Mesodermal cell (in vitro differentiated cells): ENCODE results near the gene PLEKHH3.

Experiments
- H3K27ac ChIP-seq: 2 replicates; pipeline ENCODE4 v1.7.0; 2013; ENCODE audit warnings: mild to moderate bottlenecking, low read depth, low read length, moderate library complexity; ENCODE audit not compliant: severe bottlenecking
- H3K36me3 ChIP-seq: 2 replicates; pipeline ENCODE4 v1.7.1; 2013; ENCODE audit warnings: mild to moderate bottlenecking, low read length, moderate library complexity; ENCODE audit not compliant: control insufficient read depth, insufficient read depth
- H3K4me1 ChIP-seq: one replicate; pipeline ENCODE4 v1.7.1; 2013; ENCODE audit warnings: mild to moderate bottlenecking, low read length; ENCODE audit not compliant: insufficient read depth, control insufficient read depth, poor library complexity, severe bottlenecking
- H3K4me3 ChIP-seq: 2 replicates; pipeline ENCODE4 v1.7.0; 2013; ENCODE audit warnings: low read length, control low read depth, mild to moderate bottlenecking; ENCODE audit not compliant: insufficient read depth, poor library complexity, severe bottlenecking; ENCODE audit errors: extremely low read depth
- H3K9me3 ChIP-seq: 2 replicates; pipeline ENCODE4 v1.7.1; 2013; ENCODE audit warnings: mild to moderate bottlenecking, low read length, moderate library complexity; ENCODE audit not compliant: control insufficient read depth
- WGBS, 2 experiments: methylation state at CpG; one replicate each; pipeline ENCODE4 v1.1.5; 2013; ENCODE audit warnings: missing lambda C conversion rate in 2 of 2; ENCODE audit not compliant: insufficient coverage in 2 of 2; 5-methylcytosine and 5-hydroxymethylcytosine counted together

The PLEKHH3 gene

GRCh38 chr17:42677921-42678781 lies 1.4 kb upstream of the PLEKHH3 start:
- peak overlapping the region; percentile 90 for H3K27ac ChIP-seq
- H3K36me3 ChIP-seq, result peaks cover 5% of the 10 kb centered on the region
- H3K4me1 ChIP-seq, result peaks cover 41% of the 10 kb centered on the region
- H3K9me3 ChIP-seq, result no peaks in the 10 kb centered on the region
- 1% methylated on average over 40 to 47 of the region's 53 CpGs for WGBS, 2 experiments
- peak overlapping the region; percentile 42 for H3K4me3 ChIP-seq

- WGBS, 2 experiments, result 13 to 16% methylated on average over 18 to 29 of the region's 33 CpGs
- peak overlapping the region; percentile 90 for H3K27ac ChIP-seq
- H3K4me3 ChIP-seq, result peak overlapping the region; percentile 79
- peaks cover 14% of the 10 kb centered on the region for H3K36me3 ChIP-seq
- no peaks in the 10 kb centered on the region for H3K9me3 ChIP-seq
- H3K4me1 ChIP-seq, result peaks cover 41% of the 10 kb centered on the region
Measured at GRCh38 chr17:42677012-42677857, 441 bp upstream of the PLEKHH3 start.

- peak overlapping the region; percentile 29 for H3K27ac ChIP-seq
Measured at GRCh38 chr17:42675965-42676423, 800 bp downstream of the PLEKHH3 start.

DNA sequence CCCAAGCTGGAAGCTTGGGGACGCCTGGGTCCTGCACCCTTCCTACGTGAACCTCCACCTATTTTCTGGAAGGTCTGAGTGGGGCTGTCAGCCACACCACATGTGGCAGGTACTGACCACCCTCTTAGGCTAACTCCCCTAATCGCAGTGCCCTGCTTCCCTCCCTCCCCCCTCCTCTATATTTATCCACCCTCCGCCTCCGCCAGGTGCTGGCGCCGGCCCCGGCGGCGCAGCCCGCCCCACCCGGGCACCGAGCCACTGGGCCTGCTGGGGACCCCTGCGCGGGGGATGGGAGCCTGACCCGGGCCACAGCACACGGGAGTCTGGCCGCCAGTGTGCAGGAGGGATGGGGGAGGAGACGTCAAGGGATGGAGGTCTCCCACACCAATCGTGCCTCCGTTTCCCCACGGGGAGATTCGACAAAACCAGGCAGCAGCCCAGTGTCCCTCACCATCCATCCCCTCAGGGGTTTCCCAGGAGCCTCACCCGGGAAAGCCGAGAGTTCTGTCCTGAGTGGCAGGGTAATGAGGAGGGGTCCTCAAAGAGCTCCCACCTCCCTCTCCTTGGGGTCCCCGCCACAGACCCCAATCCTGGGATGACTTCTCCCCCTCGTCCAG lies 1.3 kb downstream of the PLEKHH3 start:
- Histone ChIP-seq H3K9me3 (no peaks in the 10 kb centered on the region), H3K27ac (no peak overlapping the region), H3K36me3 (peaks cover 30% of the 10 kb centered on the region), H3K4me1 (peaks cover 33% of the 10 kb centered on the region), H3K4me3 (peak overlapping the region; percentile 79)
- WGBS, 2 experiments, result 4 to 20% methylated on average over 2 to 14 of the region's 27 CpGs

More at GRCh38 chr17:42675965-42676423, 800 bp downstream of the PLEKHH3 start:
- no peaks in the 10 kb centered on the region for H3K9me3 ChIP-seq
- peaks cover 27% of the 10 kb centered on the region for H3K36me3 ChIP-seq
- 0 to 2% methylated on average over 35 to 36 of the region's 43 CpGs for WGBS, 2 experiments
- H3K4me1 ChIP-seq, result peaks cover 33% of the 10 kb centered on the region
- peak overlapping the region; percentile 79 for H3K4me3 ChIP-seq

DNA sequence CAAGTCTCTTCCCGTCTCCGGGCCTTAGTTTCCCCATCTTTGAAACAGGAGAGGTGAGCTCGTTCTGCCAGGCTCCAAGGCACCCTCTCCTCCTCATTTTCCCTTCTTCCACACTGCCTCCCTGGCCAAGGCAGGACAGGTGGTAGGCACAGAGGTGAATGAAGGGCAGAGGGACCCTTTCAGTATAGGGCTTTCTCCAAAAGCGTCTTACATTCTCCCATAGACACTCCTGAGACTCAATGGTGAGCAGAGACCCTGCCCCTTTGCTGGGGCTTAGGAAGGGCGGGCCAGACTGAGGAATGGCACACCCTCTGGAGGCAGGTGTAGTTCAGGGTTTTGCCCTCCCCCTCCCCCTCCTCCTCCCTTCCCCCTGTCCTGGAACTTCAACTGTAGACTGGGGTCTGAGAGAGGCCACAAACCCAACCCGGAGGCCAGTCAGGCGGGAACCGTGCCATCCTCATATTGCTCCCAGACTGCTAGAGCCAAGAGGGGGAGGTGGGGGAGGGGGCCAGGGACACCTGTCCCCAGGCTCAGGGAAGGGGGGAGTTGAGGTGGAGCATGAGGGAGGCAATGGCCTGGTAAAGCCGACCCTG lies 1.9 kb downstream of the PLEKHH3 start:
- H3K27ac ChIP-seq, result no peak overlapping the region
- WGBS, 2 experiments, result 40 to 44% methylated on average over 4 to 5 of the region's 9 CpGs
- H3K4me1 ChIP-seq, result peaks cover 29% of the 10 kb centered on the region
- peaks cover 30% of the 10 kb centered on the region for H3K36me3 ChIP-seq
- H3K9me3 ChIP-seq, result no peaks in the 10 kb centered on the region
- peak overlapping the region; percentile 79 for H3K4me3 ChIP-seq

- WGBS, 2 experiments, result 36 to 42% methylated on average over 15 to 17 of the region's 32 CpGs
- Histone ChIP-seq H3K4me1 (peaks cover 29% of the 10 kb centered on the region), H3K4me3 (no peak overlapping the region), H3K36me3 (peaks cover 37% of the 10 kb centered on the region), H3K27ac (no peak overlapping the region), H3K9me3 (no peaks in the 10 kb centered on the region)
Measured at GRCh38 chr17:42673885-42674754, 2.7 kb downstream of the PLEKHH3 start.

- H3K27ac ChIP-seq, result no peak overlapping the region
- H3K9me3 ChIP-seq, result no peaks in the 10 kb centered on the region
- H3K4me3 ChIP-seq, result no peak overlapping the region
- H3K4me1 ChIP-seq, result peaks cover 26% of the 10 kb centered on the region
- H3K36me3 ChIP-seq, result peaks cover 43% of the 10 kb centered on the region
- WGBS, 2 experiments, result 71 to 81% methylated on average over 27 to 28 of the region's 30 CpGs
Measured at GRCh38 chr17:42673266-42673884, 3.4 kb downstream of the PLEKHH3 start.

GRCh38 chr17:42672038-42672437 lies 4.8 kb downstream of the PLEKHH3 start:
- H3K27ac ChIP-seq, result no peak overlapping the region
- H3K9me3 ChIP-seq, result no peaks in the 10 kb centered on the region
- no peak overlapping the region for H3K4me3 ChIP-seq
- peaks cover 18% of the 10 kb centered on the region for H3K4me1 ChIP-seq
- H3K36me3 ChIP-seq, result peaks cover 44% of the 10 kb centered on the region
- WGBS, 2 experiments, result 89 to 94% methylated on average over 22 to 28 of the region's 28 CpGs

GRCh38 chr17:42670789-42671657 lies 5.8 kb downstream of the PLEKHH3 start:
- peaks cover 47% of the 10 kb centered on the region for H3K36me3 ChIP-seq
- peaks cover 18% of the 10 kb centered on the region for H3K4me1 ChIP-seq
- WGBS, 2 experiments, result 81 to 82% methylated on average over 39 to 40 of the region's 50 CpGs
- no peak overlapping the region for H3K4me3 ChIP-seq
- H3K27ac ChIP-seq, result no peak overlapping the region
- no peaks in the 10 kb centered on the region for H3K9me3 ChIP-seq
